ENCODE measurements around the gene CIC.

Gene CIC

GRCh38 chr19:42295831-42296525 lies 26.9 kb downstream of the CIC start:
- no peaks in the 10 kb centered on the region for H3K9me3 ChIP-seq
- H3K4me3 ChIP-seq (ENCODE audit: low read depth, low read length), result no peak overlapping the region
- H3K27me3 ChIP-seq, result no peaks in the 10 kb centered on the region
- peak; percentile 89 for DNase-seq
- TF ChIP-seq, protein P1, sequence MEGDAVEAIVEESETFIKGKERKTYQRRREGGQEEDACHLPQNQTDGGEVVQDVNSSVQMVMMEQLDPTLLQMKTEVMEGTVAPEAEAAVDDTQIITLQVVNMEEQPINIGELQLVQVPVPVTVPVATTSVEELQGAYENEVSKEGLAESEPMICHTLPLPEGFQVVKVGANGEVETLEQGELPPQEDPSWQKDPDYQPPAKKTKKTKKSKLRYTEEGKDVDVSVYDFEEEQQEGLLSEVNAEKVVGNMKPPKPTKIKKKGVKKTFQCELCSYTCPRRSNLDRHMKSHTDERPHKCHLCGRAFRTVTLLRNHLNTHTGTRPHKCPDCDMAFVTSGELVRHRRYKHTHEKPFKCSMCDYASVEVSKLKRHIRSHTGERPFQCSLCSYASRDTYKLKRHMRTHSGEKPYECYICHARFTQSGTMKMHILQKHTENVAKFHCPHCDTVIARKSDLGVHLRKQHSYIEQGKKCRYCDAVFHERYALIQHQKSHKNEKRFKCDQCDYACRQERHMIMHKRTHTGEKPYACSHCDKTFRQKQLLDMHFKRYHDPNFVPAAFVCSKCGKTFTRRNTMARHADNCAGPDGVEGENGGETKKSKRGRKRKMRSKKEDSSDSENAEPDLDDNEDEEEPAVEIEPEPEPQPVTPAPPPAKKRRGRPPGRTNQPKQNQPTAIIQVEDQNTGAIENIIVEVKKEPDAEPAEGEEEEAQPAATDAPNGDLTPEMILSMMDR (IDR thresholded peaks at IDR 0.05; ENCODE audit: low read depth, low read length), result peak; percentile 95
- H3K4me1 ChIP-seq, result no peaks in the 10 kb centered on the region
- peaks cover 47% of the 10 kb centered on the region for H3K36me3 ChIP-seq

DNA sequence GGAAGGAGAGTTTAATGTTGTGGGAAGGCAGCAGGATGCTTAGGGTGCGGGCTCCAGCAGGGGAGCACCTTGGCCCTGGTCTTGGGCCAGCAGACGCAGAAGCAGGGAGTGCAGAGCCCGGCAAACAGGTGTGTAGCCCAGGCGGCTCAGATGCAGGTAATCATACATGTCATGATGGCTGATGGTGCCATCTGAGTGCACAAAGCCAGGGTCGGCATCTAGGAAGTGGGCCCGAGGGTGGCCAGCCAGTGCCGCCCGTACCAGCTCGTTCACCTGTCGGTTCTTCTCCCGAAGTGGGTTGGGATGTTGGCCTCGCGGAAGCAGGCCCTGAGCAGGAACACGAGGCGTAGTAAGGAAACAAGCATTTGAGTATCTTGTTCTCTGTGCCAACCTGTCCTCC lies 28.0 kb downstream of the CIC start:
- Histone ChIP-seq H3K4me1 (peaks cover 4% of the 10 kb centered on the region; the same call in 1 of the 2 replicates), H3K36me3 (peaks cover 36% of the 10 kb centered on the region), H3K4me3 (ENCODE audit: low read depth, low read length) (no peak overlapping the region), H3K27me3 (no peaks in the 10 kb centered on the region), H3K9me3 (no peaks in the 10 kb centered on the region)
- TF ChIP-seq, protein P1 (IDR thresholded peaks at IDR 0.05; ENCODE audit: low read depth, low read length), result no peak
- DNase-seq, result no peak

GRCh38 chr19:42301646-42302203 lies 32.7 kb downstream of the CIC start, which contains the start of gene PRR19:
Gene PRR19 (plus strand): TSS chr19:42302132. CDS start chr19:42309585, 7,453 bp downstream.
- Histone ChIP-seq H3K4me1 (peaks cover 13% of the 10 kb centered on the region), H3K36me3 (peaks cover 4% of the 10 kb centered on the region), H3K27me3 (no peaks in the 10 kb centered on the region), H3K9me3 (no peaks in the 10 kb centered on the region), H3K4me3 (ENCODE audit: low read depth, low read length) (peak within 1 kb of the TSS; percentile 76)
- DNase-seq, result no peak
- TF ChIP-seq, protein P1 (IDR thresholded peaks at IDR 0.05; ENCODE audit: low read depth, low read length), result no peak

GRCh38 chr19:42303101-42303464 lies 34.0 kb downstream of the CIC start:
- Histone ChIP-seq H3K4me1 (peaks cover 13% of the 10 kb centered on the region), H3K4me3 (ENCODE audit: low read depth, low read length) (peak overlapping the region; percentile 76), H3K9me3 (no peaks in the 10 kb centered on the region), H3K36me3 (no peaks in the 10 kb centered on the region; the same call in 1 of the 2 replicates), H3K27me3 (no peaks in the 10 kb centered on the region)
- no peak for DNase-seq
- TF ChIP-seq, protein P1 (IDR thresholded peaks at IDR 0.05; ENCODE audit: low read depth, low read length), result no peak

- Histone ChIP-seq H3K4me1 (peaks cover 13% of the 10 kb centered on the region), H3K9me3 (no peaks in the 10 kb centered on the region), H3K27me3 (no peaks in the 10 kb centered on the region), H3K4me3 (ENCODE audit: low read depth, low read length) (no peak overlapping the region), H3K36me3 (no peaks in the 10 kb centered on the region; the same call in 1 of the 2 replicates)
- TF ChIP-seq, protein P1 (IDR thresholded peaks at IDR 0.05; ENCODE audit: low read depth, low read length), result no peak
- no peak for DNase-seq
These were observed 34.8 kb downstream of the CIC start for GRCh38 chr19:42303876-42304275.

DNA sequence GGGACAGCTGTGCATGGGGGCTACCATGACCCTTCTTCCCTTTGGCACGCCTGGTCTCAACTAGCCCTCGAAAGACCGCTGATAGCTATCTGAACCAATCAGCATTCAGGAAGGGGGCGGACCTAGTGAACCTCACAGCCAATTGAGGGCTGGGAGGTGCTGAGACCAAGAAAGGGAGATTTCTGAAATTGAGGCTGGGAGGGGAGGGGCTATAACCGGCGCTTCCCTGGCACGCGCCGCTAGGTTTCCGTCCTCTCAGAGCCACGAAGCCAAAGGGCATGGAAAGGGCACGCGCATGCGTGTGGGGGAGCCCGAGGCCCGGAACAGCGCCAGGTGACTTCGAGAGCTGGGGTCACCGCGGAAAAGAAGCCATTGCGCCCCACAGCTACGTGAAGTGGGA lies 37.6 kb downstream of the CIC start:
- DNase-seq, result no peak
- H3K4me3 ChIP-seq (ENCODE audit: low read depth, low read length), result no peak overlapping the region
- H3K4me1 ChIP-seq, result peaks cover 9% of the 10 kb centered on the region
- H3K36me3 ChIP-seq, result no peaks in the 10 kb centered on the region
- H3K27me3 ChIP-seq, result no peaks in the 10 kb centered on the region
- no peaks in the 10 kb centered on the region for H3K9me3 ChIP-seq
- TF ChIP-seq, protein P1 (IDR thresholded peaks at IDR 0.05; ENCODE audit: low read depth, low read length), result no peak
